ENCODE results near the gene CLEC4F.

GRCh38 chr2:70790136-70790828 lies 30.1 kb downstream of the CLEC4F start, which contains the start of gene FIGLA:
- TF ChIP-seq MAZ (IDR thresholded peaks at IDR 0.05; ENCODE audit: borderline replicate concordance, low read depth, low read length) (no peak), CTCF (conservative IDR thresholded peaks at IDR 0.05; ENCODE audit: low read depth, low read length) (no peak), RFX5 (IDR thresholded peaks at IDR 0.05; ENCODE audit: low read depth, low read length) (no peak), MXI1 (IDR thresholded peaks at IDR 0.05; ENCODE audit: borderline replicate concordance, low read depth, low read length) (no peak), FOS (IDR thresholded peaks at IDR 0.05; ENCODE audit: low read depth, low read length) (no peak), POLR2A (IDR thresholded peaks at IDR 0.05; ENCODE audit: low read depth, low read length) (no peak), BHLHE40 (IDR thresholded peaks at IDR 0.05; ENCODE audit: low read depth, low read length) (no peak), RAD21 (IDR thresholded peaks at IDR 0.05; ENCODE audit: low read length) (no peak), USF2 (IDR thresholded peaks at IDR 0.05; ENCODE audit: low read depth, low read length) (no peak), RCOR1 (IDR thresholded peaks at IDR 0.05; ENCODE audit: insufficient replicate concordance, low read length) (no peak), ELK1 (IDR thresholded peaks at IDR 0.05; ENCODE audit: borderline replicate concordance, low read depth, low read length) (no peak), MAFK (IDR thresholded peaks at IDR 0.05; ENCODE audit: low read depth, low read length) (no peak), CEBPB (IDR thresholded peaks at IDR 0.05; ENCODE audit: low read depth, low read length) (no peak)
